ENCODE measurements around the gene RAB31. TPM values are rescaled to one million over a fixed set of nuclear protein-coding genes. Genes with fewer than 3 reads are reported as not detected.
A peak's percentile ranks its signal among the peaks of the same experiment; 100 is the strongest.

Gene RAB31
- total RNA-seq (ENCODE audit: low replicate concordance), result 8.9 and 19.7 TPM in 2 replicates
- long read RNA-seq, full-length matches to known transcripts, result 2 of 3 reads
- long read RNA-seq, partial matches to known transcripts, result 0 of 3 reads
- long read RNA-seq, other reads (novel, unspliced or antisense), result 1 of 3 reads

- Mint-ChIP-seq H3K4me1 (ENCODE audit: unreplicated experiment) (peaks cover 39% of the 10 kb centered on the region), H3K27ac (peak within 1 kb of the TSS; percentile 65), H3K36me3 (peaks cover 3% of the 10 kb centered on the region), H3K9me3 (no peaks in the 10 kb centered on the region), H3K4me3 (peak within 1 kb of the TSS; percentile 90), H3K27me3 (peaks cover 73% of the 10 kb centered on the region)
- TF ChIP-seq CTCF (conservative IDR thresholded peaks at IDR 0.05), result no peak
- DNase-seq (ENCODE audit: extremely low spot score, unreplicated experiment), result no peak
Observed at GRCh38 chr18:9708057-9708433, at the start of gene RAB31. Gene RAB31 (plus strand): TSS chr18:9708301. CDS start chr18:9708406, 105 bp downstream.

GRCh38 chr18:9659499-9660375 is 48.4 kb upstream of the RAB31 start:
- H3K27ac Mint-ChIP-seq, result peak overlapping the region; percentile 29
- no peak for TF ChIP-seq CTCF (conservative IDR thresholded peaks at IDR 0.05)
- no peaks in the 10 kb centered on the region for H3K27me3 Mint-ChIP-seq
- H3K9me3 Mint-ChIP-seq, result no peaks in the 10 kb centered on the region
- no peaks in the 10 kb centered on the region for H3K36me3 Mint-ChIP-seq
- no peaks in the 10 kb centered on the region for H3K4me1 Mint-ChIP-seq (ENCODE audit: unreplicated experiment)
- H3K4me3 Mint-ChIP-seq, result no peak overlapping the region
- DNase-seq (ENCODE audit: extremely low spot score, unreplicated experiment), result no peak

GRCh38 chr18:9661564-9661963 is 46.5 kb upstream of the RAB31 start:
- Mint-ChIP-seq H3K4me3 (no peak overlapping the region), H3K27me3 (no peaks in the 10 kb centered on the region), H3K36me3 (no peaks in the 10 kb centered on the region), H3K27ac (no peak overlapping the region), H3K4me1 (ENCODE audit: unreplicated experiment) (peaks cover 9% of the 10 kb centered on the region), H3K9me3 (no peaks in the 10 kb centered on the region)
- no peak for TF ChIP-seq CTCF (conservative IDR thresholded peaks at IDR 0.05)
- no peak for DNase-seq (ENCODE audit: extremely low spot score, unreplicated experiment)

GRCh38 chr18:9663377-9663776 is 44.7 kb upstream of the RAB31 start:
- no peak overlapping the region for H3K27ac Mint-ChIP-seq
- no peaks in the 10 kb centered on the region for H3K27me3 Mint-ChIP-seq
- H3K36me3 Mint-ChIP-seq, result no peaks in the 10 kb centered on the region
- TF ChIP-seq CTCF (conservative IDR thresholded peaks at IDR 0.05), result no peak
- no peaks in the 10 kb centered on the region for H3K9me3 Mint-ChIP-seq
- H3K4me1 Mint-ChIP-seq (ENCODE audit: unreplicated experiment), result peaks cover 9% of the 10 kb centered on the region
- H3K4me3 Mint-ChIP-seq, result no peak overlapping the region
- DNase-seq (ENCODE audit: extremely low spot score, unreplicated experiment), result no peak

- H3K27me3 Mint-ChIP-seq, result no peaks in the 10 kb centered on the region
- H3K9me3 Mint-ChIP-seq, result no peaks in the 10 kb centered on the region
- no peak for TF ChIP-seq CTCF (conservative IDR thresholded peaks at IDR 0.05)
- no peak overlapping the region for H3K4me3 Mint-ChIP-seq
- H3K4me1 Mint-ChIP-seq (ENCODE audit: unreplicated experiment), result peaks cover 9% of the 10 kb centered on the region
- no peaks in the 10 kb centered on the region for H3K36me3 Mint-ChIP-seq
- DNase-seq (ENCODE audit: extremely low spot score, unreplicated experiment), result no peak
- H3K27ac Mint-ChIP-seq, result peak overlapping the region; percentile 64
Observed at GRCh38 chr18:9665314-9665713, 42.8 kb upstream of the RAB31 start.

Data from type B pancreatic cell (in vitro differentiated cells).